Endothelial cell of umbilical vein (primary cell): Measurements from ENCODE around the gene TNKS1BP1. TPM values are rescaled to one million over a fixed set of nuclear protein-coding genes. Genes with fewer than 3 reads are reported as not detected.

Experiments
- BruUV-seq: library from RNA; stranded (reverse); fragments of 400-500 nt; replicated peaks from 2 replicates; lab custom pipeline; 2021; lab: Mats Ljungman, UMichigan
- CTCF ChIA-PET: fragments of 300-600, 350-600 bp; sonication (Branson Sonifier 250); formaldehyde crosslinking; loops from one replicate; lab custom pipeline; 2021; ENCODE audit warnings: antibody characterized with exemption, inconsistent platforms; lab: Charles Lee
- POLR2A ChIA-PET: fragments of 300-600, 350-600 bp; sonication (Branson Sonifier 250); formaldehyde crosslinking; loops from one replicate; lab custom pipeline; 2021; ENCODE audit warnings: antibody characterized with exemption, inconsistent platforms; lab: Charles Lee
- DNase-seq: peaks from one replicate; pipeline ENCODE4 v3.0.0-alpha.2; 2011; ENCODE audit warnings: low read depth, low spot score
- FAIRE-seq: peaks from 2 replicates; lab custom pipeline; 2011; peaks lifted over from hg19 to GRCh38; lab: Jason Lieb, UNC
- H2AFZ ChIP-seq: 2 replicates; pipeline ENCODE4 v1.6.0; 2012; ENCODE audit warnings: low read depth, low read length, control low read depth, inconsistent platforms
- H3K27ac ChIP-seq: 2 replicates; pipeline ENCODE4 v1.5.1; 2011; ENCODE audit warnings: low read depth, mild to moderate bottlenecking, control low read depth, low read length, moderate library complexity; ENCODE audit not compliant: insufficient read depth
- H3K27me3 ChIP-seq, 2 experiments: 2 replicates each; pipeline versions ENCODE4 v1.6.0 to v1.6.1; 2011; ENCODE audit warnings: low read length in 2 of 2, mixed read lengths in 1 of 2; ENCODE audit not compliant: control insufficient read depth in 2 of 2, insufficient read depth in 2 of 2
- H3K36me3 ChIP-seq, 2 experiments: 2 replicates in 1 of 2; 3 replicates in 1 of 2; pipeline ENCODE4 v1.5.1; 2011; ENCODE audit warnings: low read length in 2 of 2, mild to moderate bottlenecking in 1 of 2, moderate library complexity in 1 of 2; ENCODE audit not compliant: control insufficient read depth in 2 of 2, insufficient read depth in 2 of 2; ENCODE audit errors: extremely low read depth in 1 of 2
- H3K4me1 ChIP-seq: 3 replicates; pipeline ENCODE4 v1.5.1; 2011; ENCODE audit warnings: mild to moderate bottlenecking, low read length; ENCODE audit not compliant: control insufficient read depth, insufficient read depth; ENCODE audit errors: extremely low read depth
- H3K4me2 ChIP-seq: 2 replicates; pipeline ENCODE4 v1.6.1; 2011; ENCODE audit warnings: low read length, control low read depth, mixed read lengths; ENCODE audit not compliant: insufficient read depth
- H3K4me3 ChIP-seq, 3 experiments: fragments of 200-600 bp in 1 of 3; sonication (generic), shearing (Covaris generic) in 1 of 3; replicated peaks in 1 of 3; 2 replicates each; pipeline ENCODE4 v1.5.1; 2011 to 2016; ENCODE audit warnings: control low read depth in 3 of 3, low read length in 3 of 3, mild to moderate bottlenecking in 2 of 3, inconsistent platforms in 1 of 3, low read depth in 1 of 3, moderate library complexity in 1 of 3; ENCODE audit not compliant: insufficient read depth in 1 of 3
- H3K79me2 ChIP-seq: 2 replicates; pipeline ENCODE4 v1.6.0; 2012; ENCODE audit warnings: low read length, inconsistent platforms; ENCODE audit not compliant: control insufficient read depth, insufficient read depth
- H3K9ac ChIP-seq: replicated peaks from 2 replicates; pipeline ENCODE3; 2011; ENCODE audit warnings: low read length, control low read depth; ENCODE audit not compliant: insufficient read depth; ENCODE audit errors: extremely low read depth
- H3K9me1 ChIP-seq: replicated peaks from 3 replicates; pipeline ENCODE4 v1.6.0; 2011; ENCODE audit warnings: mild to moderate bottlenecking, low read length; ENCODE audit not compliant: control insufficient read depth, insufficient read depth; ENCODE audit errors: extremely low read depth
- H3K9me3 ChIP-seq: replicated peaks from 2 replicates; pipeline ENCODE4 v1.5.1; 2012; ENCODE audit warnings: low read length, inconsistent platforms; ENCODE audit not compliant: control insufficient read depth, insufficient read depth
- H4K20me1 ChIP-seq: replicated peaks from 2 replicates; pipeline ENCODE3; 2011; ENCODE audit warnings: mild to moderate bottlenecking, low read length; ENCODE audit not compliant: control insufficient read depth, insufficient read depth; ENCODE audit errors: extremely low read depth
- CTCF ChIP-seq, 2 donors: IDR thresholded peaks; 1 replicate in 1 of 2; 2 replicates in 1 of 2; pipeline ENCODE4 v1.5.1; 2011; ENCODE audit warnings: low read length in 2 of 2, mild to moderate bottlenecking in 2 of 2, moderate library complexity in 2 of 2, control low read depth in 1 of 2, inconsistent platforms in 1 of 2, low read depth in 1 of 2; ENCODE audit not compliant: insufficient read depth in 1 of 2; ENCODE audit errors: extremely low read depth in 1 of 2
- EZH2 ChIP-seq: IDR thresholded peaks from 2 replicates; pipeline ENCODE4 v1.6.1; 2012; ENCODE audit warnings: borderline replicate concordance, low read depth, mild to moderate bottlenecking, moderate library complexity, low read length, inconsistent platforms; ENCODE audit not compliant: severe bottlenecking
- FOS ChIP-seq: IDR thresholded peaks from 2 replicates; pipeline ENCODE4 v1.6.1; 2011; ENCODE audit warnings: mild to moderate bottlenecking, low read length, moderate library complexity, borderline replicate concordance; ENCODE audit not compliant: insufficient read depth
- GATA2 ChIP-seq: IDR thresholded peaks from 2 replicates; pipeline ENCODE4 v1.7.0; 2011; ENCODE audit warnings: low read depth, mild to moderate bottlenecking, moderate library complexity, mixed read lengths, low read length; ENCODE audit not compliant: insufficient read length, insufficient read depth
- JUN ChIP-seq: IDR thresholded peaks from 2 replicates; pipeline ENCODE4 v1.6.1; 2011; ENCODE audit warnings: borderline replicate concordance, low read depth; ENCODE audit not compliant: insufficient read length, insufficient read depth
- MAX ChIP-seq: IDR thresholded peaks from 2 replicates; pipeline ENCODE4 v1.6.1; 2011; ENCODE audit not compliant: insufficient read depth, insufficient read length
- MYC ChIP-seq: IDR thresholded peaks from one replicate; pipeline ENCODE4 v1.6.1; 2011; ENCODE audit warnings: mild to moderate bottlenecking, low read depth, low read length
- POLR2A ChIP-seq: IDR thresholded peaks from 2 replicates; pipeline ENCODE4 v1.6.1; 2012; ENCODE audit warnings: low read depth, mild to moderate bottlenecking, control low read depth, low read length
- POLR2AphosphoS5 ChIP-seq: IDR thresholded peaks from 2 replicates; pipeline ENCODE4 v1.6.1; 2012; ENCODE audit warnings: low read depth, mild to moderate bottlenecking, control low read depth, low read length, moderate library complexity; ENCODE audit not compliant: insufficient read depth
- dilution Hi-C: fragments of 300-500 bp; cut with MboI; formaldehyde crosslinking; loops from one replicate; pipeline ENCODE4 v1.15.0; 2019; ENCODE audit warnings: low sequenced_read_pairs; ENCODE audit not compliant: extremely low pct_ligation_motif_present
- intact Hi-C: fragments of 100-400 bp; cut with micrococcal nuclease; formaldehyde crosslinking; loops from one replicate; pipeline ENCODE4 v1.10.0; 2022
- polyA plus RNA-seq, 4 experiments: library from polyadenylated mRNA; depleted of rRNA in 3 of 4; stranded (reverse) in 3 of 4; unstranded in 1 of 4; fragments of >200 nt; gene quantifications; 2 replicates each; pipeline versions ENCODE4 v1.2.1 to v1.2.3, GENCODE V29; 2011 to 2012; ENCODE audit warnings: missing spikeins in 1 of 4
- total RNA-seq: library from RNA; stranded (reverse); gene quantifications from 2 replicates; pipeline ENCODE4 v1.2.3, GENCODE V29; 2021

TNKS1BP1 gene
- total and polyA plus RNA-seq, 2 donors (not counting 3 experiments of a cell fraction or from before 2014, with no cell fraction given): 54.6 to 111 TPM

- POLR2A ChIA-PET: no interaction called here
- BruUV-seq: no TSS peak
- Histone ChIP-seq H4K20me1 (no peaks in the 10 kb centered on the region), H3K27ac (no peak overlapping the region), H3K4me2 (no peak overlapping the region), H2AFZ (no peak overlapping the region), H3K79me2 (no peaks in the 10 kb centered on the region), H3K9me1 (no peaks in the 10 kb centered on the region), H3K4me1 (peaks cover 32% of the 10 kb centered on the region), H3K9me3 (no peaks in the 10 kb centered on the region), H3K27me3 (no peaks in the 10 kb centered on the region), H3K4me3 (no peak overlapping the region), H3K36me3 (no peaks in the 10 kb centered on the region), H3K9ac (no peak overlapping the region)
- intact Hi-C loops: no loop called here
- FAIRE-seq (no peak), DNase-seq (no peak)
- dilution Hi-C loops: no loop called here
- CTCF ChIA-PET: interaction anchor here (1.3 to 8.4 kb wide), 4 partner anchors 13 to 433 kb away, joined by 3 to 116 read pairs (median 6); no protein-coding TSS in a partner anchor
- no peak for TF ChIP-seq GATA2
- TF ChIP-seq MYC: no peak
- no peak for TF ChIP-seq CTCF (IDR thresholded peaks at IDR 0.05; ENCODE audit: extremely low read depth in 1 of 2, insufficient read depth in 1 of 2, low read depth in 1 of 2, low read length in 2 of 2)
- no peak for TF ChIP-seq EZH2
- TF ChIP-seq JUN: no peak
- no peak for TF ChIP-seq FOS
- no peak for TF ChIP-seq POLR2A
- TF ChIP-seq POLR2AphosphoS5: no peak
- TF ChIP-seq MAX: no peak
Observed at GRCh38 chr11:57273448-57274058, 51.2 kb downstream of the TNKS1BP1 start.
